HG02938 (cell line): ENCODE measurements around the gene COMMD4.
A peak's percentile ranks its signal among the peaks of the same experiment; 100 is the strongest.
"Not testable (repeated sequence)": the region's sequence is repeated elsewhere in the genome, so short reads cannot be mapped to it uniquely, and the experiment has no call there.

Experiments used
- ATAC-seq: cut with Tn5 transposase; IDR thresholded peaks from one replicate; pipeline ENCODE4 v1.9.1; 2021; ENCODE audit warnings: mild to moderate bottlenecking, moderate library complexity; ENCODE audit not compliant: unreplicated experiment

COMMD4 gene

DNA sequence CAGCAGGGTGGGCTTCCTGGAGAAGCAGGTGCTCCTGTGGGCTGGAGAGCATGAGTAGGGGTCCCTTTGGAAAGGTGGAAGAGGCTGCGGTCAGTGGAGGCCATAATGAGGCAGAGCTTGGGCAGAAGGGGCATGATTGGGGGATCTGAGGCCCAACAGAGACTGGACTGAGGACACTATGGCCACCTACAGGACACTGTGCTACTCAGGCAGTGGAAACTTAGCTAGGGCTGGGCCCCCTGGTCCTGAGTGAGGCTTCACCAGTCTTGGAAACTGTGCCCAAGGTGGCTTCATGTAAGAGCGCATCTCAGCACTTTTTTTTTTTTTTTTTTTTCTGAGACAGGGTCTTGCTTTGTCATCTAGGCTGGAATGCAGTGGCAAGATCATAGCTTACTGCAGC lies 6.3 kb upstream of the COMMD4 start:
- ATAC-seq: no peak

DNA sequence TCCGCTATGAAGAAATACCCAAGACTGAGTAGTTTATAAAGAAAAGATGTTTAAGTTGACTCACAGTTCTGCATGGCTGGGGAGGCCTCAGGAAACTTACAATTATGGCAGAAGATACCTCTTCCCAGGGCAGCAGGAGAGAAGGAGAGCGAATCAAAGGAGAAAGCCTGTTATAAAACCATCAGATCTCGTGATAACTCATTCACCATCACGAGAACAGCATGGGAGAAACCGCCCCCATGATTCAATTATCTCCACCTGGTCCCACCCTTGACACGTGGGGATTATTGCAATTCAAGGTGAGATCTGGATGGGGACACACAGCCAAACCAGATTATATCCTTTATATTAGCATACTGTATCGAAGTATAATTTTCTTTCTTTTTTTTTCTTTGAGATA lies 3.8 kb upstream of the COMMD4 start:
- not testable (repeated sequence) for ATAC-seq

DNA sequence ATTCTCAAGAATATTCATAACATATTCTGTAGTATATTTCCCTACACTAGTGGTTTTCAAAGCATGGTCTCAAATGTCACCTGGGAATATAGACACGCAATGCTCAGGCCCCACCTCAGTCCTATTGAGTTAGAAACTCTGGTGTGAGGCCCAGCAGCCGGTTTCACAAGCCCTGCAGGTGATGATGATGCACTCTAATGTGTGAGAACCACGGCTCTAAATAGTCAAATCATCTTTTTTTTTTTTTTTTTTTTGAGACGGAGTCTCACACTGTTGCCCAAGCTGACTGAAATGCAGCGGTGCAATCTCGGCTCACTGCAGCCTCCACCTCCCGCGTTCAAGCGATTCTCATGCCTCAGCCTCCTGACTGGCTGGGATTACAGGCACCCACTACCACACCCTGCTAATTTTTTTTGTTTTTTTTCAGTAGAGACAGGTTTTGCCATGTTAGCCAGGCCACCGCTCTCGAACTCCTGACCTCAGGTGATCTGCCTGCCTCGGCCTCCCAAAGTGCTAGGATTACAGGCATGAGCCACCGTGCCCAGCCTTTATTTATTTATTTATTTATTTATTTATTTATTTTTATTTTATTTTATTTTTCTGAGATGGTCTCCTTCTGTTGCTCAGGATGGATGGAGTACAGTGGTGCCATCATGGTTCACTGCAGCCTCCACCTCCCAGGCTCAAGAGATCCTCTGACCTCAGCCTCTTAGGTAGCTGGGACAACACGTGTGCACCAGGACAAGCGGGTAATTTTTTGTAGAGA lies 2.0 kb upstream of the COMMD4 start:
- ATAC-seq: not testable (repeated sequence)

DNA sequence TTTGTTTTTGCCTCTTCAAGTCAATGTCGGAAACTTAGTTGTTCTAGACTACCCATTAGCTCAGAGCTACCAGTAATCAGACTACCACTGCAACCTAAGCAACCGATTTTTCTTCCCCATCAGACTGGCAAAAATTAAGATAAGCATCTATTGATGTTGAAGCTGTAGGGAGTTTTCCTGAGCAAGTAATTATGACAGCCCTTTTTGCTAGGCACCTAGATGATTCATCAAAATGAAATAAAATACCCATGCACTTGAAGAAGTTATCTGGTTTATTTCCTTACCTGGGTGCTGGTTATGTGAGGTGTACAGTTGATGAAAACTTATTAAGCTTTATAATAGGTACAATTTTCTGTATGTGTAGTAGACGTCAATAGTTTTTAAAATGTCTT lies 554 bp upstream of the COMMD4 start:
- no peak for ATAC-seq

DNA sequence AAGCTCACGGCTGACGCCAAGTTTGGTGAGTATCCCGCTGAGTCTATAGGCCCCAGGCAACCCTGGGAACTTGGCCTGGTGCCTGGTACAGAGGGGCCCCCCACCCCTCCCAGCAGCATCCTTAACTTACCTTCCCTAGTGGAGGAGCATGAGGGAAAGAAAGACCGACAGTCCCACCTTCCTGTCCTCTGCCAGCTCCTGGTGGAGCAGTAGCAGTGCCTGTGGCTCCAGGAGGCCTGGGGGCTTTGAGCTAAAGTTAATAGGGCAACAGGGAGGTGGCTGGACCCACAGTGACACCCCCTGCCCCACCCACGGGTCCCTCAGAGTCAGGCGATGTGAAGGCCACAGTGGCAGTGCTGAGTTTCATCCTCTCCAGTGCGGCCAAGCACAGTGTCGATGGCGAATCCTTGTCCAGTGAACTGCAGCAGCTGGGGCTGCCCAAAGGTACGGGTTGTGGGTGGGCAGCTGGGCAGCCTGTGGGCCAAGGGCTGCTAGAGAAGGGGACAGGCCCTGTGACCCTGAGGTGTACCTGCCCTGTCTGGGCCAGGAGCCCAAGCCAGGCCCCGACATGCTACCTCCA lies 2.9 kb downstream of the COMMD4 start:
- ATAC-seq: no peak

DNA sequence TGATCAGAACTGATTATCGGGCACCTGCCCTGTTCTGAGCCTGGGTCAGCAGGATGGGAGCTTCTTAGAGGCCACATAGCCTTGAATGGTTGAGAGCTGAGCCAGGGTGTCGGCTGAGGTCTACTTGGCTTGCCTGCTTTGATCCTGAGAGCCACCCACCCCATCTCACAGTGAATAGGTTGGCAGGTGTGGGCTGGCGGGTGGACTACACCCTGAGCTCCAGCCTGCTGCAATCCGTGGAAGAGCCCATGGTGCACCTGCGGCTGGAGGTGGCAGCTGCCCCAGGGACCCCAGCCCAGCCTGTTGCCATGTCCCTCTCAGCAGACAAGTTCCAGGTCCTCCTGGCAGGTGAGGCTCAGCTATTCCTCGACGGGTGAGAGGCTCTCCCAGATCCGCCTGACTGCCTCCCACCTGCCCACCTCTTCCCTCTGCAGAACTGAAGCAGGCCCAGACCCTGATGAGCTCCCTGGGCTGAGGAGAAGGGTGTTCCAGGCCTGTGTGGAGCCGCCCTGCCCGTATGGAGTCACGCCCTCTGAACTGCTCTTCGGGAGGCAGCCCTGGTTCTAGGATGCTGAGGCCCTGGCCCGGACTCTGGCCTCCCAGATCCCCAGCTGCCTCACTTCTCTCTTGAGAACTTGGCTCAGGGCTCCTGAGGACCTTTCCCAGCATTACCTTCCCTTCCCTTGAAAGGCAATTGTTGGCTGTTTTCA lies 3.8 kb downstream of the COMMD4 start:
- no peak for ATAC-seq

DNA sequence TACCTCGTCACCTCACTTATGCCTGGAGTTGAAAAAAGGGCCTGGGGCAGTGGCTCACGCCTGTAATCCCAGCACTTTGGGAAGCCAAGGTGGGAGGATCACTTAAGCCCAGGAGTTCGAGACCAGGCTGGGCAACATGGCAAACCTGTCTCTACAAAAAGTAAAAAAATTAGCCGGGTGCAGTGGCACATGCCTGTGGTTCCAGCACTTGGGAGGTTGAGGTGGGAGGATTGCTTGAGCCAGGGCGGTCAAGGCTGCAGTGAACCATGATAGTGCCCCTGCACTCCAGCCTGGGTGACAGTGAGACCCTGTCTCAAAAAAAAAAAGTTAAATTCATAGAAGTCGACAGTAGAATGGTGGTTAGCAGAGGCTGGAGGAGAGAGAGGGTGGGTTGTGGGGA lies 6.4 kb downstream of the COMMD4 start:
- no peak for ATAC-seq

DNA sequence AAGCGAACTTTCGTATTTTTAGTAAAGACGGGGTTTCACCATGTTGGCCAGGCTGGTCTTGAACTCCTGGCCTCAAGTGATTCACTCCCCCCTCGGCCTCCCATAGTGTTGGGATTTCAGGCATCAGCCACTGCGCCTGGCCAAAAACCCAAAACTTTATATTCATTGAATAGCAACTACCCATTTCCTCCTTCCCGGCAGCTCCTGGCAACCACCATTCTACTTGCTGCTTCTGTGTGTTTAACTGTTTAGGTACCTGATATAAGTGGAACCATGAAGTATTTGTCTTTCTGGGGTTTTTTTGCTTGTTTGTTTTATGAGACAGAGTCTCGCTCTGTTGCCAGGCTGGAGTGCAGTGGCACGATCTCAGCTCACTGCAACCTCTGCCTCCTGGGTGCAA lies 8.1 kb downstream of the COMMD4 start:
- not testable (repeated sequence) for ATAC-seq

DNA sequence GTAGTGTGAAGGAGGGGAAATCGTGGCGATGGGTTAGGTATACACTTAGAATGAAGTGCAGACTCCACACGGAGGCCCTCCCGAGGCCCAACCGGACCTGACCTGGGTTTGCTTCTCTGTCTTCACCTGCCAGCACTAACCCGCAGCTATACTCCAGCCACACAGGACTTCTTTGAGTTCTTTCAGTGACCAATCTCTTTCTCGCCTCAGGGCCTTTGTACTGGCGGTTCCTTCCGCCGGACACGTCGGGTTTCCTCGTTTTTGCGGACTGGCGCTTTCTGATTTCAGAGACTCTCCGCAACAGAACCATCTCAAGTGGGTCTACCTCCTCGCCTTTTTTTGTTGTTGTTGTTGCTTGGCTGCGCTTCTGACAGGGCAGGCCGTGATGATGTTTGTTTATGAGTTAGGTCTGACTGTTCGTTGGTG lies 10.9 kb downstream of the COMMD4 start, which contains the start of gene NEIL1:
TSS of gene NEIL1 (plus strand) at position 244 of the 426 bp plus-strand sequence. CDS start 1,867 bp downstream, outside the sequence.
- peak; percentile 2 for ATAC-seq

DNA sequence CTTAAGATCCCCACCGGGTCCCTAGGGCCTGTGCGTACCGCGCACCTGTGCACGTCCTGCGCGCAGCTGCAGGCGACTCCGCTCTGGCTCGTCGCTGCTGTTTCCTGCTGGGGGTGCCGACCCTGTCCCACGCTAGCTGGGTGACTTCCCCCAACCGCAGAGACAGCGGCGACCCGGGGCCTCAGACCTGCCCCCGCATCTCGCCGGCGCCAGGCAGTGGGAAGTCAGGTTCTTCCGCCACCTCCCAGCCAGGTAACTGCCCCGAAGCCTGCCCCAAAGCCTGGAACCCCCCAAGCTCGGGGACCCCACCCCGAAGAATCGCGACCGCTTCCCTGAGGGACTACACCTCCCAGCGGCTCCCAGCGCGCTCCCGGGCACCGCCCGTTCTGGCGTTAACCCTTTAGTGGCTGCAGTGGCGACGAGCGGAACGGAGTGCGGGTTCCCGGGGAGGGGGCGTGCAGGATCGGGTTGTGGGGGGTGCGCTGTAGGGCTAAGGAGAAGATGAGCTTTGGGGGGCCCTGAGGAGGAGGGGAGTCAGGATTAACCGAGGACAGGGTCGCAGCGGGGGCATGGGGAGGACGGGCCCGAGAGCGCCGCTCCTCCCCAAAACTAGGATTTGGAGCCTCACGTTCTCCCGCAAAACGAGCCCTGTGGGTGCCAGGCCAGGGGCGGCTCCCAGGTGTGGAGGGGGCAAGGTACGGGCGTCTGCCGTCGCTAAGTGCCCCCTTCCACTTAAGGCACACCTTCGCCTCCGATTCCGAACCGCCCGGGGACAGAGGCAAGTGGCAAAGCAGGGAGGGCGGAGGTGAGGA lies 11.6 kb downstream of the COMMD4 start:
- peak; percentile 51 for ATAC-seq

DNA sequence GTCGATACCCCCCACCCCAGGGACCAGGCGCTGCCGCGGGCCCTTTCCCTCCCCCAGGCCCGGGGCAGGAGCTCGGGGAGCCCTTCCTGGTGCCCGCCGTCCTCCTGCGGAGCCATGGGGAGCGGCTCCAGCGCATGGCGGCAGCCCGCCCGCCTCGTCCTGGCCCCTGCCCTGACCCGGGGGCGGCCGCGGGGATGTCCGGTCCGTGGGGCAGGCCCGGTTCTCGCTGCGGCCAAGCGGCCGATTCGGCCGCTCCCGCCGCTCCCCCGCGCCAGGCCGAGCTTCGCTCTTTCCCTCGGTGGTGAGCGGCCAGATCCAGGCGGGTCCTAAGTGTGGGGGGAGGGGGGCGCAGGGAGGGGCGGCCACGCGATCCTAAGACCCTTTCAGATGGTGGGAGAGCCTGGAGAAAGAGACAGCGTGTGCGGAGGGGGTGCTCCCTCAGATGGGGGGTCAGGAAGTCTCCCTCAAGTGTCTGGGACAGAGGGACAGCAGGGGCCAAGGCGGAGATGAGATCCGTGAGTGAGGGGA lies 12.2 kb downstream of the COMMD4 start:
- no peak for ATAC-seq

DNA sequence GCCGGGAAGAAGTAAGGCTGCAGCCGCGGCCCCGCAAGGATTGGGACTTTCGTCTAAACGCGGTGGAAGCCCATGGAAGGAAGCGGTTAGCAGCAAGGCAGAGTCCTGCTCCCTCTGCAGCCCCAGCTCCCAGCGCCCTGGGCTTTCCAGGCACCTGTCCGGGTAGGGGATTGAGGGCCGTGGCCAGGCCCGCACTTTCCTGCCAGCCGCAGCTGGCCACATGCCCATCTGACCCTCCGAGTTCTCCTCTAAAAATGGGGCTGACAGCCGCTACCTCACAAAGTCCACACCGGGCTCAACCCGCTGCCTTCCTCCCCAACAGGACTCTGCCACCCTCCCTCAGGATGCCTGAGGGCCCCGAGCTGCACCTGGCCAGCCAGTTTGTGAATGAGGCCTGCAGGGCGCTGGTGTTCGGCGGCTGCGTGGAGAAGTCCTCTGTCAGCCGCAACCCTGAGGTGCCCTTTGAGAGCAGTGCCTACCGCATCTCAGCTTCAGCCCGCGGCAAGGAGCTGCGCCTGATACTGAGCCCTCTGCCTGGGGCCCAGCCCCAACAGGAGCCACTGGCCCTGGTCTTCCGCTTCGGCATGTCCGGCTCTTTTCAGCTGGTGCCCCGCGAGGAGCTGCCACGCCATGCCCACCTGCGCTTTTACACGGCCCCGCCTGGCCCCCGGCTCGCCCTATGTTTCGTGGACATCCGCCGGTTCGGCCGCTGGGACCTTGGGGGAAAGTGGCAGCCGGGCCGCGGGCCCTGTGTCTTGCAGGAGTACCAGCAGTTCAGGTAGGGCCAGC lies 12.9 kb downstream of the COMMD4 start:
- no peak for ATAC-seq

DNA sequence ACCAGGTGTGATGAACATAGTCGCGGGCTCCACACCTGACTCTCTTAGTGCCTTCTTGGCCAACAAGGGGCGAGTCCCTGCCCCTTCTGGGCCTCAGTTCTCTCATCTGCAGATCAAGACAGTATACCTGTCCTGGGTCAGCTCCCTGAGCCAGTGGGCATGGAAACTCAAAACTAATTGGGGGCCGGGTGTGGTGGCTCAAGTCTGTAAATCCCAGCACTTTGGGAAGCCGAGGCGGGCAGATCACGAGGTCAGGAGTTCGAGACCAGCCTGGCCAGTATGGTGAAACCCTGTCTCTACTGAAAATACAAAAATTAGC lies 13.4 kb downstream of the COMMD4 start:
- not testable (repeated sequence) for ATAC-seq

DNA sequence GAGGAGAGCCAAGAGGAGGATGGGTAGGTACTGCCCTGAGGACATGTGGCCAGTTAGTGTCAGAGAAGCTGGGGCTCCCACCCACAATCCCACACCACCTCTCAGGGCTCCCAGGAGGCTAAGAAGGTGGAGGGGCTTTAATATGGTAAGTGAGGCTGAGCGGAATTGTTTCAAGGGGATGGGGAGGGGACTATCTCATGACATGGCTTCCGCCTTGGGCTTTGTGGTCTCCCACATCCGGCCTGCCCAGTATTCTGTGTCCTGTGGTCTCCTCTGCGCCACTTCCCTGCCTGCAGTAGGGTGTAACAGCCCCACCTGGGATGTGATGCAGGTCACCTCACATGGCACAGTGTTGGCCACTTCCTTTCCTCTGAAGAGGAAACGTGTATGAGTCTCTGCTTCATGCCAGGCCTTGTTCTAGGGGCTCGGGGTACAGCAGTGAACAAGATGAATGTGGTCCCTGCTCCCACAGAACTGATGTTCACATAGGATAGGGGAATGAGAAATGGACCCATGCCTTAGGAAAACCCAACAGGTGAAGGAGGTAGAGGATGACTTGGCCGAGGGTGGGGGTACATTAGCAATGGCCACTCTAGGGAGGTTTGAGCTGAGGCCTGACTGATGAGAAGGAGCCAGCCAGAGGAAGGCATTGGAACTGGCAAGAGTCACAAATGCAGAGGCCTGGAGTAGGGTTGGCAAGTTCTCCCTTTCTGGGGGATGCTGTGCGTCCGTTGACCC lies 14.2 kb downstream of the COMMD4 start:
- no peak for ATAC-seq

DNA sequence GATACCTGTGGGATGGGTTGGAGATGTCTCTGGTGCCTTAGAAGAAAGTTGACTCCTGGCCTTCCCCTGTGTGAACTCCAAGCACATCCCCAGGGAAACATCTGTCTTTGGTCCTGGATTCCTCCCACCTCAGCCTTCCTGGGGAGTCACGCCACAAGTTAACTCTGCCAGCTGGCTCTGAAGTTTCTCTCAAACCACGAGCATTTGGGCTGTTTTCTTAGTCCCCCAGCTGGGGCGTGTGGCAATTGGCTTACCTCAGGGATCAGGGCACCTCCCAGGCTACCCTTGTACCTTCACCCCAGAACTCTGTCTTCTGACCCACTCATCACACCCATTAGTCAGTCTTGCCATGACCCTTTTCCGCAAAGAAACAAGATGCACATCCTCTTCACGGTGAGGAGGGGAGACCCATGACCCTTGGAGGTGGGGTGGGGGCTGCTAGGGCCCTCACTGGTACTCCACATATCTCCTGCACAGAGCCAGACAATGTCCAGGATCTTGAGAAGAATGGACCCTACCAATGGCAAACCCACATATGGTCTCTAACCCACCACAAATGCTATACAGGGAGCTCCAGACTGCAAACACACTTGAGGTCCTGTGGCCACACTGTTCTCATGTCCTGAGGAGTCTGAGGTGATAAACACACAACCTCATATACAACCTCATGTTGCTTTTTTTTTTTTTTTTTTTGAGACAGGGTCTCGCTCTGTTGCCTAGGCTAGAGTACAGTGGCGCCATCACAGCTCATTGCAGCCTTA lies 14.9 kb downstream of the COMMD4 start:
- no peak for ATAC-seq

DNA sequence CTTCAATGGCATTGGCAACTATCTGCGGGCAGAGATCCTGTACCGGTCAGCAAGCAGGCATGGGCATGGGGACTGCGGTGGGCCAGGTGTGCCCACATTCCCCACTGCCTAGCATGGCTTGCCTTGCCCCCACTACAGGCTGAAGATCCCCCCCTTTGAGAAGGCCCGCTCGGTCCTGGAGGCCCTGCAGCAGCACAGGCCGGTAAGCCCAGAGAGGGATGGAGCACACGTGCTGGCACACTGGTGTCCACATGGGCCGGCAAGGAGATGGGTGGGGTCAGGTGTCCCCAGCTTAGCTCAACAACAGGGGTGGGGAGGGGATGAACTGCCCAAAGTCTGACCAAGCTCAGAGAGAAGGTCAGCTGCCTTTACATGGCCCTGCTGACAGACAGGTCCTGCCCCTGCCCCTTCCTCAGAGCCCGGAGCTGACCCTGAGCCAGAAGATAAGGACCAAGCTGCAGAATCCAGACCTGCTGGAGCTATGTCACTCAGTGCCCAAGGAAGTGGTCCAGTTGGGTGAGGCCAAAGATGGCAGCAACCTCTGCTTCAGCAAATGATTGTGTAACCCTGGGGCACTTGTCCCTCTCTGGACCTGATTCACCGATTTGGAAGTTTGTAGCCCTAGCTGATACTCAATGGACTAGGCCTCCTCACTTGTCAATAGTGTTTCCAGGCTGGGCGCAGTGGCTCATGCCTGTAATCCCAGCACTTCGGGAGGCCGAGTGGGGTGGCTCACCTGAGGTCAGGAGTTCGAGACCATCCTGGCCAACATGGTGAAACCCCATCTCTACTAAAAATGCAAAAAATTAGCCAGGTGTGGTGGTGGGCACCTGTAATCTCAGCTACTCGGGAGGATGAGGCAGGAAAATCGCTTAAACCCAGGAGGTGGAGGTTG lies 16.6 kb downstream of the COMMD4 start:
- no peak for ATAC-seq

DNA sequence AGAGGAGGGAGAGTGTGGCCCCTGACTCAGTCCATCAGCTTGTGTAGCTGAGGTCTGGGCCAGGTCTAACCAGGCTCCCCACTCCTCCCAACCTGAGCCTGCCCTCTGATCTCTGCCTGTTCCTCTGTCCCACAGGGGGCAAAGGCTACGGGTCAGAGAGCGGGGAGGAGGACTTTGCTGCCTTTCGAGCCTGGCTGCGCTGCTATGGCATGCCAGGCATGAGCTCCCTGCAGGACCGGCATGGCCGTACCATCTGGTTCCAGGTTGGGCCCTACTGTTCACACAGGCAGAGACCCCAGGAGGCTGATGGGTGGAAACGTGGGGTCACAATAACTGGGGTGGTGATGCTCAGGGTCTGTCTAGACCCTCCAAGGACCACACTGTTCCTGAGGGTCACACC lies 17.7 kb downstream of the COMMD4 start:
- ATAC-seq: no peak

DNA sequence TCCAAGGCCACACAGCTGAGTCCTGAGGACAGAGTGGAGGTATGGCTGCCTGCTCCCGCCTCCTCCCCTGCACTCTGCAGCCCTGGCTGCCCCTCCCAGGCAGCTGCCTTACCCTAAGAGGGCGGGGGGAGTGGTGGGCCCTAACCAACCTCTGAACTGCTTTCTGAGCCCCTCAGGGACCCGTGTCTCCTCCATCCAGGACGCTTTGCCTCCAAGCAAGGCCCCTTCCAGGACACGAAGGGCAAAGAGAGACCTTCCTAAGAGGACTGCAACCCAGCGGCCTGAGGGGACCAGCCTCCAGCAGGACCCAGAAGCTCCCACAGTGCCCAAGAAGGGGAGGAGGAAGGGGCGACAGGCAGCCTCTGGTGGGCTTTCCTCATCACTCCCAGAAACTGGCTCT lies 18.6 kb downstream of the COMMD4 start:
- ATAC-seq: no peak
